Cardiac ventricle fibroblast (primary cell): ENCODE data around the gene KCNJ5. TPM values are rescaled to one million over a fixed set of nuclear protein-coding genes. Genes with fewer than 3 reads are reported as not detected.

Source experiments
- total RNA-seq: library from RNA; depleted of rRNA; stranded (reverse); fragments of >200 nt; gene quantifications from 2 replicates; pipeline ENCODE4 v1.2.3, GENCODE V29; 2015

Gene KCNJ5
- total RNA-seq: not detected in 2 replicates

DNA sequence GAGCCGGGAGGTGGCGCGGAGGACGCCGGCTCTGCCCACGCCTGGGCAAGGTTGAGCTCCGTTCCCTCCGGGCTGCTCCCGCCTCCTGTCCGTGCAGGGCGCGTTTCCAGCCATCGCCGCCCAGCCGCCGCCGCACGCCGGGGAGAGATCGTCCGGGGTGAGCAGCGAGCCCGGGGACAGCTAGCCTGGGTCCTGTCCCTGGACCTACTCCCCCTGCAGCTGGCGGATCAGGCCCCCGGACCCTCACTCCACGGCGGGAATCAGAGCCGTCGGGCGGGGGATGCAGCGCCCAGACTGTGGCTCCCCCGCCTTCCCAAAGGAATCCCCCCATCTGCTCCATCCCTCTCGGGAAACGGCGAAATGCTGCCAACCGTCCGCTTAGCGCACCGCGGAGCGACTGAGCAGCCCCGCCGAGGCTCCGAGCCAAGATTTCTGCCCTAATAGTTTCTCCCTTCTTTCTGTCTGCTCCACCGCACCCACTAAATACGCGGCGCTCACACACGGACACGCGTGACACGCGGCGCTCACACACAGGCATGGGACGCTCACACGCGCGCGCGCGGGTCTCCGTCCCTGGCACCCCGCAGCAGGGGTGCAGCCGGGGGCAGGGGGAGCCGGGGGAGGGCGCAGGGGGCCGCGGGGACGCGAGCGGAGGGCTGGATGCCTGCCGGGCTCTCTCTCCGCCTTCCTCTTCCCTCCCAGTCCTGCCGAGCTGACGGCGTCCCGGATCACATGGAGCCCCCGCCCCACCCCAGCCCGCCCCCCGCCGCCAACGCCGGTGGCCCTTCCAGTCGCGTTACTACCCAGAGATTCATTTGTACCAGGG lies at the start of gene KCNJ5:
Gene KCNJ5 (plus strand): TSS at position 814 of the 826 bp plus-strand sequence. CDS start 19,918 bp downstream, outside the sequence.

DNA sequence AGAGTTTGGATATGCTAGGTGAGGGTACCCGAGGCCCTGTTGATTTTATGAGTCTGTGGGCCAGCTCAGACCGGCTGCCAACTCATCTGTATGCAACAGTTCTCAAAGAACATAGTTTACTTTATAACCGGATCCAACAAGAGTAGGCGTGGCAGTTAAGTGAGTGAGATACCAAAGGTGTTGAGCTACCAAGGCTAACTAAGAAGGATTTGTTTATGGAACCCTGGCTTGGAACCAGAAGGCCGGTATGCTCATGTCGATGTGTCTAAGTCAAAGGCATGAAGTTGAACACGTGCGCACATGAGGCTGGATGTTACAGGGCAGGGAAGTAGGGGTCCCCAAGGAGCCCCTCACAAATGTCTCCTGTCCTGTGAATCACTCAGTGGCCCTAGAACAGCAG lies 23.9 kb upstream of the KCNJ5 start, which contains the start of gene KCNJ1:
Gene KCNJ1 (minus strand): TSS at position 20 of the 400 bp plus-strand sequence. CDS start 27,053 bp downstream, outside the sequence.

GRCh38 chr11:128942817-128943427 lies 51.8 kb downstream of the KCNJ5 start, which contains the start of gene TP53AIP1:
TSS of gene TP53AIP1 (minus strand) at chr11:128942871. CDS start at chr11:128937818, 5,053 bp downstream.

Other genes with a start within 250 kb of the KCNJ5 start
- 10.1 and 13.2 TPM in 2 replicates for gene FLI1, start 197.3 kb upstream of the KCNJ5 start, total RNA-seq
- gene KCNJ1, start 24.1 kb upstream of the KCNJ5 start, total RNA-seq: not detected in 2 replicates
- not detected in 2 replicates for gene TP53AIP1, start 51.5 kb downstream of the KCNJ5 start, total RNA-seq